Activated gamma-delta T cell (primary cell): ENCODE data around the gene CDK14.
"Not testable (repeated sequence)": the region's sequence is repeated elsewhere in the genome, so short reads cannot be mapped to it uniquely, and the experiment has no call there.

Source experiments
- DNase-seq: peaks from one replicate; lab custom pipeline; 2025; lab: John Stamatoyannopoulos, UW

Gene CDK14

DNA sequence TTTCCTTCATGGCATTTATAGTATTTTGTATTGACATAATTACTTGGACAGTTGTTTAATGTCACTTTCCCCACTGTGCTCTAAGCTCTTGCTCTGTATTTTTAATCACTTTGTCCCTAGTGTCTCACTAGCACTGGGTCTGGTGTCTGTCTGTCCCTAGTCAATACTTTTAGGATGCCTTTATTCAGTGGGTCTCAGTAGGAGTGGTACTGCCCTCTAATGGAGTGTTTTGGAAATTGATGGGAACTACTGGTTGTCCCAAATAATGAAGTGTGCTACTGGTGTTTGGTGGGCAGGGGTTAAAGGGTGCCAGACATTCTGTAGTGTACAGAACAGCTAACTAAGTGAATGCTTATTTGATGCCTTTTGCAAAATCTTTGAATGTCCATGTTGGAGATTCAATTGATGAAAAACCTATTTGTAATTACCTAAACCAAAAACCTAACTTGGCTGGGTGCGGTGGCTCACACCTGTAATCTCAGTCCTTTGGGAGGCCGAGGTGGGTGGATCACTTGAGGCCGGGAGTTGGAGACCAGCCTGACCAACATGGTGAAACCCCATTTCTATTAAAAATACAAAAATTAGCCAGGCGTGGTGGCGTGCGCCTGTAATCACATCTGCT lies 33.3 kb downstream of the CDK14 start:
- DNase-seq = no peak

DNA sequence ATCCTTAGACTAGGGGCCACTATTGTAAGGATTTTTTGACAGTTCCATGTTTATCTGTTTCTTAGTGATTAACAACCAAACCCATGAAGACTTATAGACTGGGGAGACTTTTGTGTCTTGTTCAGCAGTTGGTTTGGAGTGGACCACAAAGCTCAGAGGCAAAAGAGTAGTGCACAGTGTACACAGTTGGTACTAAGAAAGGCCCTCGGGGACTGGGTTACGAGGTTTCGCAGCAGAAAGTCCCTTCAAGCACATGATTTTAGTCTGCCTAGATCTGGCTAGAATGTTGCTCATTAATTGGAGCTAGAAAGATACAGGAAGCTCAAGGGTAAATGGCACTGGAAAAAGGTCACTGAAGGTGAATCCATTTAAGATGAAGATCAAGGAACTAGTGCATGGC lies 35.4 kb downstream of the CDK14 start:
- DNase-seq = no peak

DNA sequence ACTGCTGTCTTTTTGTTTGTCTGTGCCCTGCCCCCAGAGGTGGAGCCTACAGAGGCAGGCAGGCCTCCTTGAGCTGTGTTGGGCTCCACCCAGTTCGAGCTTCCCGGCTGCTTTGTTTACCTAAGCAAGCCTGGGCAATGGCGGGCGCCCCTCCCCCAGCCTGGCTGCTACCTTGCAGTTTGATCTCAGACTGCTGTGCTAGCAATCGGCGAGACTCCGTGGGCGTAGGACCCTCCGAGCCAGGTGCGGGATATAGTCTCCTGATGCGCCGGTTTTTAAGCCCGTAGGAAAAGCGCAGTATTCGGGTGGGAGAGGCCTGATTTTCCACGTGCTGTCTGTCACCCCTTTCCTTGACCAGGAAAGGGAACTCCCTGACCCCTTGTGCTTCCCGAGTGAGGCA lies 43.6 kb downstream of the CDK14 start:
- DNase-seq = not testable (repeated sequence)

DNA sequence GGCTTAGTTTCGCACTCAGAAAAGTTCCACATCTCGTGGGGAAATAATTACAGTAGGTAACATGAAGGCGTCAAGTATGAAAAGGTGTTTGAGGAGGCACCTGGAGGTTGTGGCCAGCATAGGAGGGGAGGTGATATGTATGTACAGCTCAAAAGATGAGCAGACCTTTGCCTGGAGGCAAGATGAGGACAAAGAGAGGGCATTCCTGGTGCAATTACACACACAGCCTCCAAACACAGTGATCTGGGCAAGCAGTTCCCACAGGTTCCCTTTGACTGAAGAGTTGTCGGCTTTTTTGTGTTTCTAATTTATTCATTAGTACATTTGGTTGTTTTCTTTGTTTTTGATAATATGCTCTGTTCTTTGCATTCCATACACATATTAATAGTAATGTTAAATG lies 46.9 kb downstream of the CDK14 start:
- DNase-seq = no peak

DNA sequence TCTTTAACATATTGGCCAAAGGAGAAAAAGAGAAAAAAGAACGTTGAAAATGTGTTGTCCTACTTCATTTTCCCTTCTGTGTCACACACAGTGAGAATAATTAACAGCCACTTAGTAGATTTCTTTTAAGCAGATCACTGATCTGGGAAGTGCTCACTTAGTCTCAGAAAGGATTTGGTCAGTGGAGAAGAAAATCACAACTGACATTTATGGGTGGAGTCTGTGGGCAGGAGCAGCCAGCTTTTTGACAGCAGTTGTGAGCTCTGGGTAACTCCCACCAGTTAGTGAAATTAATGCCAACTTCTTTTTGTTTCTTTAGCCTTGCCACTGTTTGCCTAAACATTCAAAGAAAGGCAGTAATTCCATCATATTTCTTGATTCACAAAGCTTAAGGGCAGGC lies 49.7 kb downstream of the CDK14 start:
- DNase-seq = no peak

DNA sequence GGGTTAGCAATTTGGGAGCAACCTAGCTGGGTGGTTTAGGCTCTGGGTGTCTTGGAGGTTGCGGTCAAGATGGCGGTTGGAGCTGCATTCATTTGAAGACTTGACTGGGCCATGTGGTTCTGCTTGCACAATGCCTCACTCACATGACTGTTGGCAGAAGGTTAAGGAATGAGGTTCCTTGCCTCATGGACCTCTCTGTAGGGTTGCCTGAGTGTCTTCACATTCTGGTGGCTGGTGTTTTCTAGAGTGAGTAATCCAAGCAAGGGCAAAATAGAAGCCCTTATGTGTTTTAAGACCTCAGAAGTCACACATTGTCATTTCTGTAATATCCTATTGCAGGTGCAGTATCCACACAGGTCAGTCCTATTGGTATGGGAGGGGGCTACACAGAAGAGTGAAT lies 52.0 kb downstream of the CDK14 start:
- DNase-seq = no peak

DNA sequence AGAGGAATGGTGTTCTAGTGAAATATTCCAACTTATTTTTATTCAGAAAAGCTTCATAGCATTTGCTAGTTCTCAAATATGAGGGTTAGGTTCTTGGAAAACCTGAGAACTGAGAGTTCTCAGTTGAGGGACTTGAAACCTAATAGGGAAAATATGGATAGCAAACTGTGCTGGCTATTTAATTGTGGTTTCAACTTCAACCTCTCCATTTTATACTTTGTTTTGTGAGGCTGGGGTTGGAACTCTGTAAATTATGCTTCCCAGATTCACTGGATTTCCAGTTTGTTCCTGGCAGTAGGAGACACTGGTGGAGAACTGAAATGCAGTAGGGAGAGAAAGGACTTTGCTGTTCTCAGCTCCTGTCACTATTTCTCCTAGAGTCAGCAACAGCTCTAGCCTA lies 52.7 kb downstream of the CDK14 start:
- no peak for DNase-seq

DNA sequence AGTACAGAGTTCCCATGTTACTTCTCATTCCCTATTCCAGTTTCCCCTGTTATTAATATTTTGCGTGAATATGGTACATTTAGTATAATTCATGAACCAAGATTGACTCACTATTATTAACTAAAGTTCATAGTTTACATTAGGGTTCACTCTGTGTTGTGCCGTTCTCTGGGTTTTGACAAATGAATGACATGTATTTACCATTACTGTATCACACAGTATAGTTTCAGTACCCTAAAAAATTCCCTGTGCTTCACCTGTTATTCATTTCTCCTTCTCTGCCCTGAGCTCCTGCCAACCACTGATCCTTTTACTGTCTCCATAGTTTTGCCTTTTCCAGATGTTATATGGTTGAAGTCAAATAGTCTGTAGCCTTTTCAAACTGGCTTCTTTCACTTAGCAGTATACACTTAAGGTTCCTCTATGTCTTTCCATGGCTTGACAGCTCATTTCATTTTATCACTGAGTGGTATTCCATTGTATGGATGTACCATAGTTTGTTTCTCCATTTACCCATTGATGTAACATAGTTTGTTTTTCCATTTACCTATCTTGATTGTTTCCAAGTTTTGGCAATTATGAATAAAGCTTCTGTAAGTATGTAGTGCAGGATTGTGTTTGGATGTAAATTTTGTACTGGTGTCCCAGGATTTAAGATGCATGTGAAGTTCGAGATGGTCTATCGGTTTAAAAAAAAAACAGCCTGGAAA lies 58.8 kb downstream of the CDK14 start:
- no peak for DNase-seq

DNA sequence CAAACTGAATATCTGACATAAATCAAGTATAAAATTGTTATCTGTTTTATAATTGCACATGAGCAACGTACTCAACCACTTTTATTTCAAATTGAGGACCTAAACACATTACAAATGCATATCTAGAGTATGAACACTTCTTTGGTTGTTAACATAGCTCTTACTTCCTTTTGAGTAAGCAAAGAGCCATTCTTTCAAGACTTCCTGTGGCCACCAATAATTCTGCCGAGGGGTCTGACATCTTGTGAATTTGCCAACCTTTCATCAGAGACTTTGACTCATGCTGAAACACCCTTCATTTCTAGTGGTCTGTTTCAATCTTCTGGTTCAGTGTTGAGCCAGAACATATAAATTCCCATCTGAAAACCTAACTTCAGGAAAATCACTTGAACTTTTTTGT lies 59.4 kb downstream of the CDK14 start:
- no peak for DNase-seq

DNA sequence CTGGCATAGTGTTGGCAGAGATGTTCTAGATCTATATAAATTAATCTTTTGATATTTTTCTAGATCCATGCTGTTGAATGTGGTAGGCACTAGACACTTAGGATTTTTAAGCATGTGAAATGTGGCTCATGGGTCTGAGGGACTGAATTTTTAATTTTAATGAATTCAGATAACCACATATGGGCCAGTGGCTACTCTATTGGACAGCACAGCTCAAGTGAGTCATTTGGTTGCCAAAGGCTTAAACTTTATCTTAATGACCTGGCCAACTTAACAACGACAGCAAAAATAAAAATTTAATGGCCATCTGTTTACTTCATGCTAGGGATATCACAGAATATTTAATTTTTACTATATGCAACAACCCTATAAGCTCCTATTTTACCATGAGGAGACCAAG lies 61.4 kb downstream of the CDK14 start:
- DNase-seq = no peak

DNA sequence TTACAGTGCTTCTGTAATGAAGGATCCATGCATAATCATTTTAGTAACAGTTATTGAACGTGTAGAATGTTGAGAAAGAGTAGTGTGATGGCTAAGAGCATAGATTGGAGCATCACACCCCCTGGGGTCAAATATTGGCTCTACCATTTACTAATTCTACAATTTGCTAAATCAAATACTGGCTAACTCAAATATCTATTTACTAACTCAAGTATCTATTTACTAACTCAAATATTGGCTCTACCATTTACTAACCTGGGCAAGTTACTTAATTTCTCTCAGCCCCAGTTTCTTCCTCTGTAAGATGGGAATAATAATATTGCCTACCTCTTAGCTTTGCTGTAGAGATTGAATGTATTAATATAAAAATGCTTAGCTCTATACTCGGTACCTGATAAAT lies 64.0 kb downstream of the CDK14 start:
- DNase-seq = no peak

DNA sequence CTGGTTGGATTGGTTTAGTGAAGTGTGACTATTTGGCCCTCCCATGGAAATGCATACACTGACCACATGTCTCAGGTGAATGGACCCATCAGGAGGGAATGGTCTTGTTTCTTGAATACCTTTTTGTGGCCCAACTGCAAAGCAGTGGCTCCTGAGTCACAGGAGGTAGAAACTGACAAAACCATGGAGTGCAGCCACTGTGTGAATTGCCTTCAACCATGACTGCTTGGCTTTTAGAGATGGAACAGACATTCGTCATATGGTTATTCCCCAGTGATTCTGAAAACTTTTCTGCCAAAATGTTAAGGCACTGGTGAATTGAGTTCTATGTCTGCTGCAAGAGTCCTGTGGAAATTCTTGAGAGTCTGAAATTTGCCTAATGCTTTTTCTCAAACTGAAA lies 64.7 kb downstream of the CDK14 start:
- no peak for DNase-seq

DNA sequence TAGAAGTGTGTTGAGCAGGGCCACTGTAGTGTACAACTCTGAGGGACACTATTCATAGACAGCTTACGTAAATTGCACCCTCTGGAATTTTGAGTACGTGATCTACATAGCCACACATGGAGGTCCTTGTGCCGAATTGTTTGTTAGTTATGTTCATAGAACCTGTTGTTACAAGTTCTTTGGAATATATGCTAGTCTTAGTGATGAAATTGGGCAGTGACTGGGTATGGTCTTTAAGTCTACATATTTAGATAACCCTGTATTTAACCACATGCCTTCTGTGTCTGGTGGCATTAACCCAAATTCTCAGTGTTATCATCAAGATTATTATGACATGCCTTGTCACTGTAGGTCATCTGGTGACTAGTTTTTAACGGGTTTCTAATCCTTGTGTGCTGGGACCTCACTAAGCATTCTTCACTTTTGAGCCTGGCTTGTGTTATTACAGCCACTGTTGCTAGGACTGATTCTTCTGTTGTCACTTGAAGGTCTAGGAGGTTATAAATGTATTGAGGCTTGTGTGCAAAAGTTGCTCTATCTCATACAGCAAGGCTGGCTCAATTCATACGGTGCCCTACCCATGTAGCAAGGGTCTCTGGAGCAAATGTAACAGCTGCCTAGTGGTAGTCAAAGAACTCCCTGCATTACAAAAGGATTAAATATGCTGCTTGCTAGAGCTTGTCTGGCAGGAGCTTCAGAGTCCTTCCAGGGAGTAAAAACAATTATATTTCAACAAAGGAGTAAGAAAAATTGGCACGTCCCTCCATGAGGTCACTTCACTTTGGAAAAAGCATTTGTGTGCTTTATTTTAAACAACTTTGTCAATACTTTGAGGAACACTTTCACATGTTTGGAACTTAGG lies 65.4 kb downstream of the CDK14 start:
- no peak for DNase-seq

DNA sequence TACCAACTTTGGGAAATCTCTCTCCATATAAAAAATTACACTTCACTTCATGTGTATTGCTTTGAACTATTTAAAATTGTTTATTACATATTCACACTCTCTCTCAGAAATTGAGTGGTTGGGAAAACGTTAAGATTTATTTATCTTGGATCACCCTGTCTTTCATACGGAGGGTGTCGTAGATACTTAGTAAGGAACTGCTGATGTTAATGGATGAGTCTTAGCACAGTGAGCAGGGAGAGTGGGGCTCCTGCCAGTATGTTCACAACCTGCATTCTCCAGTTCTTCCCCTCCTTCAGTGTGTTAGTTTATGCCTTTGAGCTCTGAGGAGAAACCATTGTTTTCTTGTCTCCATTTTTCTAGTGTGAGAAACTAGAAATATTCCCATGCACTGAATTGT lies 67.1 kb downstream of the CDK14 start:
- no peak for DNase-seq

DNA sequence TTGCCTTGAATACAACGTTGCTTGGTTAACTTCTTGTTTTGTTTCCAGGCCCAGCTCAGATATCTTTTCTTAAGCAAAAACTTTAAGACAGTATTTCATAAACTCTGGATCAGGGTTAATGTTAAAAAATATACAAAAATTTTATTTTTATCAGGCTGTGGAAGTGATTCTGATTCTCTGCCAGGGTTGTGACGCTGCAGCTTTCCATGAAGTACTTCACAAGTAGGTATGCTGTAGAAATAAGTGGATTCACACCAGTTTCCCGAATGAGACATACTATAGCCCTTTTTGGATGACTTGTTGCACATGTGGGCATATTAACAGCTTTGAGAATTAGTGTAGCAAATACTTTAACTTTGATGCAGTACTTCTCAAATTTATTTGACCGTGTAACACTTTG lies 70.1 kb downstream of the CDK14 start:
- DNase-seq = no peak

DNA sequence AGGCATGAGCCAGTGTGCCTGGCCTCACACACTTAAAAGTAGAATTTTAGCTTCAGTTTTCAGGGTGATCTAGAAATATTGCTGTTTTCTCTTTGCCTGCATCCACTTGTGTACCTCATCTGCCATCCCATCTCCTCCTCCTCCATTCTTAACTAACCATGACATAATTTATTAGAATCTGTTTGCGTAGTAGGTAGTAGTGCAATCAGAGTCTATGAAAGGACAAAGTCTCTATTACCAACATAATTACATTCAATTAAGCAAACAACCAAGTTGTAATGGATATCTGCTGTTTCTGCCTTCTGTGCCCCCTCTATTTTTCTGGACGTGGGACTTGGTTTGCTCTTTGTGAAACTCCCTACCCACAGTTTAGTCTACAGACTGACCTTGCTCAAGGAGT lies 72.9 kb downstream of the CDK14 start:
- no peak for DNase-seq

DNA sequence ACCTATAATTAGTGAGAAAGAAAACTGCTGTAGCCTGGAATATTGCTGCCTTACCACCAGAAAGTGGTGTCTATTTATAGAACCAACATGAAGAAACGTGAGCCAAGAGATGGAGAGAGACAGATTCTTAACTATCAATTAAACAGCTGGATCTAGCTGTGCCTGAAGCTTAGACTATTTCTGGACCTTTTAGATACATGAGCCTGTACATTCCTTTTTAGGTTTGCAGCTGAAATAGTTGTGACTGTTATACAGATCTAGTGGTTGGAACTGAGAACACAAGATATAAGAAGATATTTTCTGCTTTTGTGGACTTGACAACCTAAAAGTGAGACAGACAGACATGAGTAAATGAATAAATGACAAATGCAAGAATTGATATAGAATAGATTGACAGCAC lies 73.4 kb downstream of the CDK14 start:
- no peak for DNase-seq

DNA sequence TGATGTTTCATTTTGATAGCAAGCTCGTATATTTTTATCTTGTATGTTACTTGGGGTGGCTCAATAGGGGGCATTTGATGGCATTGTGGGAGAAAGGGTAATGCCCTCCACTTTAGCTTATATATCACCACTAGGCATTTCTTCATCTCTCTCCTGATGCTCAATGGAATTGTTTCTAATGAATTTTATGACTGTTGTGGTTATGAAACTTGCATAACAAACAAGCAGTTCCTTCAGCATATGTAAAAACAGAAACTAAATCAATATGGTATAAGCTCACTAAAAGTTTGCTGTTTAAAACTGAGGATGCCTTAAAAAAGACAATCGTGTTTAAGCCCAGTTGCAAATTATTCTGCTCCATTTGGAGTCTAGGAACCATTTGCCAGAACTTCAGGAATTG lies 75.5 kb downstream of the CDK14 start:
- DNase-seq = no peak

DNA sequence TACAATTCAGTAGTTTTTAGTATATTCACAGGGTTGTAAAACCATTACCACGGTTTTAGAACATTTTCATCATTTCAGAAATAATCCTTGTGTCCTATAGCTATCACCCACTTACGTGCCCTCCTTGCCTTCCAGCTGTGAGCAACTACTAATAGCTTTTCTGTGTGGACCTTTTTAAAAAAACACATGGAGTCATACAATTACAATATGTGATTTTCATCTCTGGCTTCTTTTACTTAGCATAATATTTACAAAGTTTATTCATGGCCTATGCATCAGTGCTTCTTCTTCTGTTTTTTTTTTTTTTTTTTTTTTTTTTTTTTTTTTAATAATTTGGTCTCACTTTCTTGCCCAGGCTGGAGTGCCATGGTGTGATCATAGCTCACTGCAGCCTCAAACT lies 76.1 kb downstream of the CDK14 start:
- no peak for DNase-seq

DNA sequence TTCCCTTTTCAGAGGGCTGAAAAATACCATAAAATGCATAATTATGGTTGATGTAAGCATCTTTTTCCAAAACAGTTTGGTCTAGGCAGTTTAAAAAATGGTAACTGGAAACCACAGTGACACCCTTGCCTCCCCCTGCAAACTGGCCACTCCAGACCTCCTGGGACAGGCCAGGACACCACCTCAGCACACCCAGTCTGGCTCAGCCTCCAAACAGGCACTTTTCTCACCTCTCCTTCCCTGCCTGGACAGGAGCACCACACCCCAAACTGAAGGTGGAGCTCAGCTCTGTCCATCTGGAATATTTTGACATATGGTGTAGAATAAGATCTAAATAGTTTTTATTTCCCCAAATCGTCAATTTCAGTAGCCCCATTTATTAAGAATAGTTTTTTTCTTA lies 78.5 kb downstream of the CDK14 start:
- no peak for DNase-seq

DNA sequence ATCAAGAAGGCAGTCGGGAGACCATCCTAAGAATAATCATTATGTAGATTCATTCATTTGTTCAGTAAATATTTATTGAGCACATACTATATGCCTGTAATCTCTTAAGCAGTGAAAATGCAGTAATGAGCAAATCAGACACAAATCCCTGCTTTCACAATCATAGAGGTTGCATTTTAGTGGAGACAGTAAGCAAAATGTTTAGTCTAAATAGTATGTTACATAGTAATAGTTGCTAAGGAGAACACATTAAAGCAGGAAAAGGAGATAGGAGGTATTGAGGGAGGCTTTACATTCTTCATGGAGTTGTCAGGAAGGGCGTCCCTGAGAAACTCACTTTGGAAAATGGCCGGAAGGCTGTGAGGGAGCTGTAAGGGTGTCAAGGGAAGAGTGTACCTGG lies 79.9 kb downstream of the CDK14 start:
- no peak for DNase-seq

DNA sequence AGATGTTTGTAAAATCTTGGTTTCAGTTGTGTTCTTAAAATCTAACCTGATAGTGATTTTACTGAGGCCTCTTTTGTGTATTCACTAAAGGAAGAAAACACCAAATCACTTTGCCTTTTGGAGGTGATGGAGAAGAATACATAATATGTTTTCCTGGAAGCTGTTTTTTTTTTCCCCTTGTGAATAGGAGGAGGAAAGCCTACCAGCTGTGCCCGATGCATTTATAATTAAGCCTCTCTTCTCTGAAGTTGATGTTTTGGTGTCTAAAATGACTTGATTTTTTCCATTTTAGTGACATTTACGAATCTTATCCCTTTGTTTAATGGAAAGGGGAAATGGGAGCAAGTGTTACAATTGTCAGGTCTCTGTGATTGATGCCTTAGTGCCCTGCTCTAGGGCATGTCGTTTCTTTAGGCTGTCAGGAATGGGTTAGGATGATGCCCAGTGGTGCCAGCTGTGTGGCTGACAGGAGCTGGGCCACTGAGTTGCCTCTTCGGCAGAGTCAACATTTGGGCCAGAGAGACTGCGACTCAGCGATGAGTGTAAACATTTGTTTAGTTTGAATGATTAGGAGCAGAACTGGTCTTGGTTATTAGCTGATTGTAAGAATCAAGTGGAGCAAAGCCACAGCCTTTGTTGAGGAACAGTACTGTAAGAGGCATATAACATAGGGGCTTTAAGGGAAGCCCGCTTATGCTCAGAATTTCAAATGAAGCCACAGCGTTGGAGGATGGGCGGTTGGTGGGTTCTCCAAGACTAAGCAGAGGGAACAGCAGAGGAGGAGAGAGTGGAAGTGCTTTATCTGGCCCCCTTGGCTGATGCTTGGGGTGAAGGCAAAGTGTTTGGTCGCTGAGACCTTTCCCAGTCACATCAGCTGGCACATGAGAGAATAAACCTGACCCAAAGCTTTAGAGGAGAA lies 81.6 kb downstream of the CDK14 start:
- no peak for DNase-seq
